Left lobe of liver (tissue), 2 donors: ENCODE results near the gene TAC3. TPM values are rescaled to one million over a fixed set of nuclear protein-coding genes. Genes with fewer than 3 reads are reported as not detected.
"Not testable (repeated sequence)": the region's sequence is repeated elsewhere in the genome, so short reads cannot be mapped to it uniquely, and the experiment has no call there.

Experiments used
- ATAC-seq: fragments of 200-7000 bp; cut with Tn5 transposase; one replicate; pipeline ENCODE4 v1.9.1; 2020; ENCODE audit warnings: mild to moderate bottlenecking, moderate library complexity
- DNase-seq: peaks from one replicate; pipeline ENCODE4 v3.0.0-alpha.2; 2020; ENCODE audit warnings: low spot score
- total RNA-seq: library from RNA; stranded (reverse); gene quantifications from one replicate; pipeline ENCODE4 v1.2.1, GENCODE V29; 2021
- donor health status: DM: no; HTN: no; CAD: no; lungs with moderate emphysema.
- donor health status: DM: no; HTN: yes; CAD: no.

Gene TAC3
- total RNA-seq, 1 donor from 2014 or later = not detected

- DNase-seq = no peak
- ATAC-seq = no peak
Measured at GRCh38 chr12:57039016-57039798, 22.9 kb upstream of the TAC3 start.

GRCh38 chr12:57037264-57037663 is 20.9 kb upstream of the TAC3 start:
- no peak for DNase-seq
- no peak for ATAC-seq

- ATAC-seq (no peak), DNase-seq (no peak)
Measured at GRCh38 chr12:57033431-57033830, 17.1 kb upstream of the TAC3 start.

GRCh38 chr12:57031789-57032188 is 15.5 kb upstream of the TAC3 start:
- ATAC-seq = no peak

GRCh38 chr12:57031138-57031725 is 14.9 kb upstream of the TAC3 start:
- ATAC-seq = no peak
- DNase-seq = no peak

More at GRCh38 chr12:57031789-57032188, 15.5 kb upstream of the TAC3 start:
- DNase-seq = no peak

- DNase-seq (no peak), ATAC-seq (no peak)
Measured at GRCh38 chr12:57029457-57029856, 13.1 kb upstream of the TAC3 start.

- DNase-seq (no peak), ATAC-seq (no peak)
Measured at GRCh38 chr12:57027805-57028153, 11.4 kb upstream of the TAC3 start.

- ATAC-seq = no peak
Measured at GRCh38 chr12:57027011-57027804, 10.9 kb upstream of the TAC3 start.

GRCh38 chr12:57025196-57025595 is 8.9 kb upstream of the TAC3 start:
- ATAC-seq = no peak
- DNase-seq = no peak

More at GRCh38 chr12:57027011-57027804, 10.9 kb upstream of the TAC3 start:
- no peak for DNase-seq

GRCh38 chr12:57022324-57022723 is 6.0 kb upstream of the TAC3 start:
- ATAC-seq, DNase-seq: not testable (repeated sequence)

- ATAC-seq (no peak), DNase-seq (no peak)
Measured at GRCh38 chr12:57019983-57020719, 3.8 kb upstream of the TAC3 start.

- no peak for ATAC-seq
- no peak for DNase-seq
Measured at GRCh38 chr12:57018906-57019305, 2.6 kb upstream of the TAC3 start.

GRCh38 chr12:57018353-57018752 is 2.0 kb upstream of the TAC3 start:
- not testable (repeated sequence) for ATAC-seq, DNase-seq

GRCh38 chr12:57012600-57013465 is 3.5 kb downstream of the TAC3 start:
- DNase-seq (no peak), ATAC-seq (no peak)

GRCh38 chr12:57011438-57012424 is 4.6 kb downstream of the TAC3 start:
- DNase-seq (no peak), ATAC-seq (no peak)

- ATAC-seq (no peak), DNase-seq (no peak)
Measured at GRCh38 chr12:57010627-57011247, 5.6 kb downstream of the TAC3 start.

GRCh38 chr12:57009949-57010626 is 6.2 kb downstream of the TAC3 start:
- DNase-seq = no peak
- ATAC-seq = no peak

GRCh38 chr12:57008178-57008577 is 8.2 kb downstream of the TAC3 start:
- peak; percentile 54 for ATAC-seq
- DNase-seq = no peak
